MM.1S (cell line): ENCODE measurements around the gene CMBL.

Experiments used
- DNase-seq: peaks from one replicate; pipeline ENCODE4 v3.0.0-alpha.2; 2015
- H2AFZ ChIP-seq: fragments of 300-600 bp; sonication (generic); 2 replicates; pipeline ENCODE4 v1.6.0; 2016; ENCODE audit warnings: antibody characterized with exemption, low read length
- H3F3A ChIP-seq: fragments of 300-600 bp; sonication (generic); 2 replicates; pipeline ENCODE4 v1.6.1; 2016; ENCODE audit warnings: mild to moderate bottlenecking, antibody characterized with exemption, low read length, moderate library complexity, mixed read lengths; ENCODE audit not compliant: insufficient read depth
- H3K27ac ChIP-seq: fragments of 300-600 bp; sonication (generic); 2 replicates; pipeline ENCODE4 v1.5.1; 2016; ENCODE audit warnings: mild to moderate bottlenecking, low read length
- H3K27me3 ChIP-seq: fragments of 300-600 bp; sonication (generic); replicated peaks from 2 replicates; pipeline ENCODE4 v1.6.0; 2016; ENCODE audit warnings: low read length; ENCODE audit not compliant: insufficient read depth
- H3K36me3 ChIP-seq: fragments of 300-600 bp; sonication (generic); replicated peaks from 2 replicates; pipeline ENCODE4 v1.6.1; 2016; ENCODE audit warnings: mild to moderate bottlenecking, low read length, mixed read lengths; ENCODE audit not compliant: insufficient read depth
- H3K4me1 ChIP-seq: fragments of 300-600 bp; sonication (generic); 2 replicates; pipeline ENCODE4 v1.6.1; 2016; ENCODE audit warnings: low read length, mixed read lengths
- H3K4me2 ChIP-seq: fragments of 300-600 bp; sonication (generic); 2 replicates; pipeline ENCODE4 v1.6.0; 2016; ENCODE audit warnings: low read depth, low read length
- H3K4me3 ChIP-seq: fragments of 300-600 bp; sonication (generic); 2 replicates; pipeline ENCODE4 v1.5.1; 2016; ENCODE audit warnings: low read length, mixed read lengths
- H3K79me2 ChIP-seq: fragments of 300-600 bp; sonication (generic); 2 replicates; pipeline ENCODE4 v1.6.1; 2016; ENCODE audit warnings: mixed run types, low read length, mixed read lengths
- H3K9ac ChIP-seq: fragments of 300-600 bp; sonication (generic); 2 replicates; pipeline ENCODE4 v1.6.1; 2016; ENCODE audit warnings: low read length, mixed read lengths
- H3K9me2 ChIP-seq: fragments of 300-600 bp; sonication (generic); replicated peaks from 2 replicates; pipeline ENCODE4 v1.6.1; 2016; ENCODE audit warnings: mild to moderate bottlenecking, low read length, mixed read lengths; ENCODE audit not compliant: insufficient read depth
- H3K9me3 ChIP-seq: fragments of 300-600 bp; sonication (generic); replicated peaks from 2 replicates; pipeline ENCODE4 v1.6.1; 2016; ENCODE audit warnings: mild to moderate bottlenecking, low read length, mixed read lengths; ENCODE audit not compliant: insufficient read depth
- H4K20me1 ChIP-seq: fragments of 300-600 bp; sonication (generic); 2 replicates; pipeline ENCODE4 v1.6.1; 2016; ENCODE audit warnings: mild to moderate bottlenecking, low read length, moderate library complexity, mixed read lengths; ENCODE audit not compliant: insufficient read depth
- CTCF ChIP-seq: fragments of 300-600 bp; sonication (generic); IDR thresholded peaks from 2 replicates; pipeline ENCODE4 v1.5.1; 2016; ENCODE audit warnings: antibody characterized with exemption, low read length, mixed read lengths
- EZH2 ChIP-seq: fragments of 300-600 bp; sonication (generic); optimal IDR thresholded peaks from 2 replicates; pipeline ENCODE3; 2017; ENCODE audit warnings: low read depth, mild to moderate bottlenecking, antibody characterized with exemption, low read length, mixed read lengths
- EZH2phosphoT487 ChIP-seq: fragments of 300-600 bp; sonication (generic); IDR thresholded peaks from 2 replicates; pipeline ENCODE4 v1.6.1; 2018; ENCODE audit warnings: antibody characterized with exemption, low read length

CMBL gene

GRCh38 chr5:10295619-10296326, 11.9 kb downstream of the CMBL start:
- no peak overlapping the region for H3K4me2 ChIP-seq
- DNase-seq: no peak
- H3F3A ChIP-seq: no peaks in the 10 kb centered on the region
- H2AFZ ChIP-seq: no peak overlapping the region
- no peaks in the 10 kb centered on the region for H4K20me1 ChIP-seq
- H3K4me1 ChIP-seq: no peaks in the 10 kb centered on the region
- no peaks in the 10 kb centered on the region for H3K9me3 ChIP-seq
- no peak overlapping the region for H3K9ac ChIP-seq
- H3K27ac ChIP-seq: no peak overlapping the region
- H3K79me2 ChIP-seq: no peaks in the 10 kb centered on the region
- no peaks in the 10 kb centered on the region for H3K36me3 ChIP-seq
- H3K9me2 ChIP-seq: no peaks in the 10 kb centered on the region
- no peaks in the 10 kb centered on the region for H3K27me3 ChIP-seq
- no peak overlapping the region for H3K4me3 ChIP-seq
- TF ChIP-seq EZH2phosphoT487 (no peak), CTCF (no peak), EZH2 (no peak)

- Histone ChIP-seq H2AFZ (no peak overlapping the region), H3K4me2 (no peak overlapping the region), H3F3A (peaks cover 2% of the 10 kb centered on the region; the same call in 1 of the 2 replicates), H3K79me2 (no peaks in the 10 kb centered on the region), H3K4me1 (peaks cover 8% of the 10 kb centered on the region), H4K20me1 (no peaks in the 10 kb centered on the region), H3K27me3 (no peaks in the 10 kb centered on the region), H3K9me2 (no peaks in the 10 kb centered on the region), H3K9me3 (no peaks in the 10 kb centered on the region), H3K9ac (no peak overlapping the region), H3K27ac (no peak overlapping the region), H3K4me3 (no peak overlapping the region), H3K36me3 (no peaks in the 10 kb centered on the region)
- no peak for DNase-seq
- TF ChIP-seq EZH2phosphoT487 (no peak), EZH2 (no peak), CTCF (no peak)
These were observed 13.6 kb downstream of the CMBL start for GRCh38 chr5:10293907-10294662.

- Histone ChIP-seq H3K27ac (no peak overlapping the region), H3K36me3 (no peaks in the 10 kb centered on the region), H3F3A (peaks cover 12% of the 10 kb centered on the region), H3K9me3 (no peaks in the 10 kb centered on the region), H3K9ac (no peak overlapping the region), H3K79me2 (0 out of 2 replicates have a peak, but pooled peaks cover 3% of the 10 kb centered on the region), H2AFZ (no peak overlapping the region), H4K20me1 (no peaks in the 10 kb centered on the region), H3K4me1 (peaks cover 21% of the 10 kb centered on the region), H3K27me3 (no peaks in the 10 kb centered on the region), H3K4me3 (no peak overlapping the region), H3K4me2 (no peak overlapping the region), H3K9me2 (no peaks in the 10 kb centered on the region)
- TF ChIP-seq EZH2 (no peak), CTCF (no peak), EZH2phosphoT487 (no peak)
- no peak for DNase-seq
These were observed 15.9 kb downstream of the CMBL start for GRCh38 chr5:10291692-10292339.
